ENCODE measurements around the gene UROS.

The UROS gene

DNA sequence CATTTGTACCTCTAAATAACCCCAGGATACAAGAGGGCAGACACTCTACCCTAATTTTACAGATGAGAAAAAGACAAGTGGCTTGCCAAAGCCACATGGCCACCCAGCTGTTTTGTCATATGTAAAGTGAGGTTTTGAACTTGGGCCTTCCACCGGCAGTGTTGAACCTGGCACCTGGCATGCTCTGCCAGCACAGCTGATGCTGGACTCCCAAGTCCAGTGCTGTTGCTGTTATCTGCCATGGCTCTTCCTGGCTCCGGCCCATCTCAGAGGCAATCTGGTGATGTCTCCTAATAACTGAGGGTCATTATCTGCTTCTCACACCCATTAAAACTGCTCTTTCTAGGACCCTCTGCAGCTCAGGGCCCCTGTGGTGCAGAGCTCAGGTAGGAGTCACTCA is 25.3 kb upstream of the UROS start:
- TF ChIP-seq CEBPB (IDR thresholded peaks at IDR 0.05), result no peak
- no peak for TF ChIP-seq EGR1 (IDR thresholded peaks at IDR 0.05)
- TF ChIP-seq CREB1 (IDR thresholded peaks at IDR 0.05; ENCODE audit: low read depth), result no peak
- TF ChIP-seq RAD21 (IDR thresholded peaks at IDR 0.05; ENCODE audit: low read depth), result no peak
- TF ChIP-seq ZBTB7A (IDR thresholded peaks at IDR 0.05; ENCODE audit: low read depth), result no peak
- no peak for TF ChIP-seq USF1 (IDR thresholded peaks at IDR 0.05)
- no peak for TF ChIP-seq FOXM1 (IDR thresholded peaks at IDR 0.05; ENCODE audit: borderline replicate concordance, low read depth)
- TF ChIP-seq, protein P1, sequence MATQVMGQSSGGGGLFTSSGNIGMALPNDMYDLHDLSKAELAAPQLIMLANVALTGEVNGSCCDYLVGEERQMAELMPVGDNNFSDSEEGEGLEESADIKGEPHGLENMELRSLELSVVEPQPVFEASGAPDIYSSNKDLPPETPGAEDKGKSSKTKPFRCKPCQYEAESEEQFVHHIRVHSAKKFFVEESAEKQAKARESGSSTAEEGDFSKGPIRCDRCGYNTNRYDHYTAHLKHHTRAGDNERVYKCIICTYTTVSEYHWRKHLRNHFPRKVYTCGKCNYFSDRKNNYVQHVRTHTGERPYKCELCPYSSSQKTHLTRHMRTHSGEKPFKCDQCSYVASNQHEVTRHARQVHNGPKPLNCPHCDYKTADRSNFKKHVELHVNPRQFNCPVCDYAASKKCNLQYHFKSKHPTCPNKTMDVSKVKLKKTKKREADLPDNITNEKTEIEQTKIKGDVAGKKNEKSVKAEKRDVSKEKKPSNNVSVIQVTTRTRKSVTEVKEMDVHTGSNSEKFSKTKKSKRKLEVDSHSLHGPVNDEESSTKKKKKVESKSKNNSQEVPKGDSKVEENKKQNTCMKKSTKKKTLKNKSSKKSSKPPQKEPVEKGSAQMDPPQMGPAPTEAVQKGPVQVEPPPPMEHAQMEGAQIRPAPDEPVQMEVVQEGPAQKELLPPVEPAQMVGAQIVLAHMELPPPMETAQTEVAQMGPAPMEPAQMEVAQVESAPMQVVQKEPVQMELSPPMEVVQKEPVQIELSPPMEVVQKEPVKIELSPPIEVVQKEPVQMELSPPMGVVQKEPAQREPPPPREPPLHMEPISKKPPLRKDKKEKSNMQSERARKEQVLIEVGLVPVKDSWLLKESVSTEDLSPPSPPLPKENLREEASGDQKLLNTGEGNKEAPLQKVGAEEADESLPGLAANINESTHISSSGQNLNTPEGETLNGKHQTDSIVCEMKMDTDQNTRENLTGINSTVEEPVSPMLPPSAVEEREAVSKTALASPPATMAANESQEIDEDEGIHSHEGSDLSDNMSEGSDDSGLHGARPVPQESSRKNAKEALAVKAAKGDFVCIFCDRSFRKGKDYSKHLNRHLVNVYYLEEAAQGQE (IDR thresholded peaks at IDR 0.05; ENCODE audit: low read depth), result no peak
- no peak for TF ChIP-seq TEAD4 (IDR thresholded peaks at IDR 0.05)
- TF ChIP-seq TCF12 (IDR thresholded peaks at IDR 0.05; ENCODE audit: low read depth), result no peak
- TF ChIP-seq MAX (IDR thresholded peaks at IDR 0.05), result no peak
- TF ChIP-seq TAF1 (IDR thresholded peaks at IDR 0.05; ENCODE audit: low read depth), result no peak
- TF ChIP-seq EP300 (IDR thresholded peaks at IDR 0.05; ENCODE audit: borderline replicate concordance), result no peak
- no peak for TF ChIP-seq YY1 (IDR thresholded peaks at IDR 0.05; ENCODE audit: low read depth)

- TF ChIP-seq FOXM1 (IDR thresholded peaks at IDR 0.05; ENCODE audit: borderline replicate concordance, low read depth) (no peak), ZBTB7A (IDR thresholded peaks at IDR 0.05; ENCODE audit: low read depth) (no peak), USF1 (IDR thresholded peaks at IDR 0.05) (no peak), TEAD4 (IDR thresholded peaks at IDR 0.05) (no peak), EP300 (IDR thresholded peaks at IDR 0.05; ENCODE audit: borderline replicate concordance) (no peak), TAF1 (IDR thresholded peaks at IDR 0.05; ENCODE audit: low read depth) (no peak), YY1 (IDR thresholded peaks at IDR 0.05; ENCODE audit: low read depth) (no peak), CEBPB (IDR thresholded peaks at IDR 0.05) (no peak)
- TF ChIP-seq, protein P1 (IDR thresholded peaks at IDR 0.05; ENCODE audit: low read depth), result no peak
Measured at GRCh38 chr10:125846894-125847293, 23.8 kb upstream of the UROS start.

DNA sequence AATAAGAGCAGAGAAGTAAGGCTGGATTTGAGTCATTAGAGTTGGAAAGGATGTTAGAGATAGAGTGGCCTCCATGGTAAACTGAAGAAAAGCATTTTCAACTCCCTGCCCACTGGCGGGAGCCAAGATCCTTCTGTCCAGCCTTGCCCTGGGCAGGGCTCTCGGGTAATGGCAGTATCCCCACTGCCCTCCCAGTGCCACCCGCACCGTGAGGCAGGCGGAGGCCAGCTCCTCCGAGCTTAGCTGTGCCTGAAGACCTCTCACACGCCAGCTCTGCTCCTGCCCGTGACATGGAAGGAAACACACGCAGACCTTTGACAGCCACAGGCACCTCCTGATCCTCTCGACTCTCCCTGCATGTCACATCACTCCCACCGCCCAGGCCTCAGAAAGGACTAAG is 22.6 kb upstream of the UROS start:
- TF ChIP-seq CREB1 (IDR thresholded peaks at IDR 0.05; ENCODE audit: low read depth) (no peak), MAX (IDR thresholded peaks at IDR 0.05) (no peak), YY1 (IDR thresholded peaks at IDR 0.05; ENCODE audit: low read depth) (no peak), EGR1 (IDR thresholded peaks at IDR 0.05) (no peak), CEBPB (IDR thresholded peaks at IDR 0.05) (no peak), ZBTB7A (IDR thresholded peaks at IDR 0.05; ENCODE audit: low read depth) (no peak), EP300 (IDR thresholded peaks at IDR 0.05; ENCODE audit: borderline replicate concordance) (no peak), NFIC (IDR thresholded peaks at IDR 0.05) (no peak), RAD21 (IDR thresholded peaks at IDR 0.05; ENCODE audit: low read depth) (no peak), TEAD4 (IDR thresholded peaks at IDR 0.05) (no peak), USF1 (IDR thresholded peaks at IDR 0.05) (no peak), TCF12 (IDR thresholded peaks at IDR 0.05; ENCODE audit: low read depth) (no peak), FOXM1 (IDR thresholded peaks at IDR 0.05; ENCODE audit: borderline replicate concordance, low read depth) (no peak), TAF1 (IDR thresholded peaks at IDR 0.05; ENCODE audit: low read depth) (no peak)
- TF ChIP-seq, protein P1 (IDR thresholded peaks at IDR 0.05; ENCODE audit: low read depth), result no peak

GRCh38 chr10:125844751-125845221 is 21.7 kb upstream of the UROS start:
- TF ChIP-seq FOXM1 (IDR thresholded peaks at IDR 0.05; ENCODE audit: borderline replicate concordance, low read depth) (no peak), NFIC (IDR thresholded peaks at IDR 0.05) (no peak), CEBPB (IDR thresholded peaks at IDR 0.05) (no peak), EP300 (IDR thresholded peaks at IDR 0.05; ENCODE audit: borderline replicate concordance) (no peak), TEAD4 (IDR thresholded peaks at IDR 0.05) (no peak), USF1 (IDR thresholded peaks at IDR 0.05) (no peak), YY1 (IDR thresholded peaks at IDR 0.05; ENCODE audit: low read depth) (no peak), ZBTB7A (IDR thresholded peaks at IDR 0.05; ENCODE audit: low read depth) (no peak), MAX (IDR thresholded peaks at IDR 0.05) (no peak), RAD21 (IDR thresholded peaks at IDR 0.05; ENCODE audit: low read depth) (no peak), CREB1 (IDR thresholded peaks at IDR 0.05; ENCODE audit: low read depth) (no peak), TAF1 (IDR thresholded peaks at IDR 0.05; ENCODE audit: low read depth) (no peak), TCF12 (IDR thresholded peaks at IDR 0.05; ENCODE audit: low read depth) (no peak), EGR1 (IDR thresholded peaks at IDR 0.05) (no peak)
- TF ChIP-seq, protein P1 (IDR thresholded peaks at IDR 0.05; ENCODE audit: low read depth), result no peak

Measured in Ishikawa (cell line).